Ishikawa (cell line): ENCODE measurements around the gene STX5.
A peak's percentile ranks its signal among the peaks of the same experiment; 100 is the strongest.

Source experiments
- CEBPB ChIP-seq: IDR thresholded peaks from 2 replicates; pipeline ENCODE4 v1.6.1; 2012
- CREB1 ChIP-seq: IDR thresholded peaks from 2 replicates; pipeline ENCODE4 v1.6.1; 2012; ENCODE audit warnings: low read depth
- EGR1 ChIP-seq: IDR thresholded peaks from 2 replicates; pipeline ENCODE4 v1.6.1; 2012
- EP300 ChIP-seq: IDR thresholded peaks from 2 replicates; pipeline ENCODE4 v1.6.1; 2012; ENCODE audit warnings: borderline replicate concordance
- FOXM1 ChIP-seq: IDR thresholded peaks from 2 replicates; pipeline ENCODE4 v1.6.1; 2012; ENCODE audit warnings: low read depth, borderline replicate concordance
- MAX ChIP-seq: IDR thresholded peaks from 2 replicates; pipeline ENCODE4 v1.6.1; 2012
- NFIC ChIP-seq: IDR thresholded peaks from 2 replicates; pipeline ENCODE4 v1.6.1; 2012
- RAD21 ChIP-seq: IDR thresholded peaks from 2 replicates; pipeline ENCODE4 v1.6.1; 2012; ENCODE audit warnings: low read depth
- REST ChIP-seq: IDR thresholded peaks from 2 replicates; pipeline ENCODE4 v1.6.1; 2012; ENCODE audit warnings: low read depth, mild to moderate bottlenecking
- TAF1 ChIP-seq: IDR thresholded peaks from 2 replicates; pipeline ENCODE4 v1.6.1; 2012; ENCODE audit warnings: low read depth, mild to moderate bottlenecking
- TCF12 ChIP-seq: IDR thresholded peaks from 2 replicates; pipeline ENCODE4 v1.6.1; 2012; ENCODE audit warnings: low read depth
- TEAD4 ChIP-seq: IDR thresholded peaks from 2 replicates; pipeline ENCODE4 v1.6.1; 2012
- USF1 ChIP-seq: IDR thresholded peaks from 2 replicates; pipeline ENCODE4 v1.6.1; 2012
- YY1 ChIP-seq: IDR thresholded peaks from 2 replicates; pipeline ENCODE4 v1.6.1; 2012; ENCODE audit warnings: low read depth
- ZBTB7A ChIP-seq: IDR thresholded peaks from 2 replicates; pipeline ENCODE4 v1.6.1; 2012; ENCODE audit warnings: low read depth

STX5 gene

GRCh38 chr11:62794201-62794775 is 37.6 kb downstream of the STX5 start:
- TF ChIP-seq EP300 (no peak), TEAD4 (no peak), NFIC (no peak), REST (no peak), USF1 (no peak), CREB1 (no peak), TCF12 (no peak), TAF1 (no peak), FOXM1 (no peak)

- TF ChIP-seq EP300 (no peak), NFIC (no peak), MAX (no peak), RAD21 (no peak), YY1 (no peak), CREB1 (no peak), TEAD4 (no peak), REST (no peak), FOXM1 (no peak), ZBTB7A (no peak), USF1 (no peak), TCF12 (no peak), EGR1 (no peak), CEBPB (no peak), TAF1 (no peak)
Measured at GRCh38 chr11:62792202-62792575, 39.7 kb downstream of the STX5 start.

- TF ChIP-seq TAF1 (peak; percentile 96), TEAD4 (0 out of 2 replicates have a peak, but pooled peaks have one; percentile 7), EP300 (no peak), YY1 (peak; percentile 95), TCF12 (peak; percentile 53; the same call in 1 of the 2 replicates), MAX (peak; percentile 86)
Measured at GRCh38 chr11:62791501-62792201, 40.2 kb downstream of the STX5 start, which contains the start of gene TMEM223. Gene TMEM223, minus strand, starts transcription at chr11:62792006. Its CDS starts 12 bp downstream, at chr11:62791994.

GRCh38 chr11:62789576-62789975 is 42.3 kb downstream of the STX5 start:
- TF ChIP-seq TAF1 (no peak), YY1 (no peak), FOXM1 (no peak), CREB1 (no peak), REST (no peak), USF1 (no peak), EGR1 (no peak), NFIC (no peak), TEAD4 (no peak), ZBTB7A (no peak), RAD21 (no peak), EP300 (no peak), MAX (no peak), CEBPB (no peak)
